ENCODE results near the gene KRT13. TPM values are rescaled to one million over a fixed set of nuclear protein-coding genes. Genes with fewer than 3 reads are reported as not detected.

The KRT13 gene
- total RNA-seq, 2 experiments from 2014 or later = not detected

GRCh38 chr17:41456204-41456603 lies 49.2 kb downstream of the KRT13 start:
- DNase-seq = no peak
- Mint-ChIP-seq H3K4me3 (no peak overlapping the region), H3K9me3 (no peaks in the 10 kb centered on the region), H3K27me3 (no peaks in the 10 kb centered on the region), H3K36me3 (no peaks in the 10 kb centered on the region), H3K4me1 (no peaks in the 10 kb centered on the region), H3K27ac (no peak overlapping the region)

GRCh38 chr17:41455236-41455635 lies 50.2 kb downstream of the KRT13 start:
- no peaks in the 10 kb centered on the region for H3K36me3 Mint-ChIP-seq
- DNase-seq = no peak
- H3K4me1 Mint-ChIP-seq = no peaks in the 10 kb centered on the region
- no peak overlapping the region for H3K4me3 Mint-ChIP-seq
- no peak overlapping the region for H3K27ac Mint-ChIP-seq
- H3K9me3 Mint-ChIP-seq = no peaks in the 10 kb centered on the region
- no peaks in the 10 kb centered on the region for H3K27me3 Mint-ChIP-seq

DNA sequence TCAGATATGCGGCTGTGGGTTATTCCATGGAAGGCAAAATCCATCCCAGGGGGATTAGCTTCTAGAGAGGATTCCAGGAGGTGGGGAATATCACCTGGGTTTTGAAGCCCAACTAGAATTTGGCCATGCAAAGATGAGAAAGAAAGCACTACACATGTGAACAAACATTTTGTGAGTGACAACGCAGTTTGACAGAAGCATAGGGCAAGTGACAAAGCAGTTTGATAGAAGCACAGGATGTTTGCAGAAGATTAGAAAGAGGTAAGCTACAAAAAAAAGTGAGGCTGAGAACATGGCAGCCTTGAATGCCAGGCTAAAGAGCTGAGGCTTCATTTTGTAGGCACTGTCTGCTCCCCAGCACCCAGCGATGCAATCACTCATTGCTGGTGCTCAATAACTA lies 52.3 kb downstream of the KRT13 start:
- no peak for DNase-seq
- no peaks in the 10 kb centered on the region for H3K9me3 Mint-ChIP-seq
- H3K36me3 Mint-ChIP-seq = no peaks in the 10 kb centered on the region
- no peak overlapping the region for H3K27ac Mint-ChIP-seq
- no peaks in the 10 kb centered on the region for H3K27me3 Mint-ChIP-seq
- H3K4me3 Mint-ChIP-seq = no peak overlapping the region
- no peaks in the 10 kb centered on the region for H3K4me1 Mint-ChIP-seq

- DNase-seq = no peak
- Mint-ChIP-seq H3K27me3 (no peaks in the 10 kb centered on the region), H3K36me3 (no peaks in the 10 kb centered on the region), H3K4me3 (no peak overlapping the region), H3K27ac (no peak overlapping the region), H3K9me3 (no peaks in the 10 kb centered on the region), H3K4me1 (no peaks in the 10 kb centered on the region)
Measured at GRCh38 chr17:41452281-41452680, 53.1 kb downstream of the KRT13 start.

DNA sequence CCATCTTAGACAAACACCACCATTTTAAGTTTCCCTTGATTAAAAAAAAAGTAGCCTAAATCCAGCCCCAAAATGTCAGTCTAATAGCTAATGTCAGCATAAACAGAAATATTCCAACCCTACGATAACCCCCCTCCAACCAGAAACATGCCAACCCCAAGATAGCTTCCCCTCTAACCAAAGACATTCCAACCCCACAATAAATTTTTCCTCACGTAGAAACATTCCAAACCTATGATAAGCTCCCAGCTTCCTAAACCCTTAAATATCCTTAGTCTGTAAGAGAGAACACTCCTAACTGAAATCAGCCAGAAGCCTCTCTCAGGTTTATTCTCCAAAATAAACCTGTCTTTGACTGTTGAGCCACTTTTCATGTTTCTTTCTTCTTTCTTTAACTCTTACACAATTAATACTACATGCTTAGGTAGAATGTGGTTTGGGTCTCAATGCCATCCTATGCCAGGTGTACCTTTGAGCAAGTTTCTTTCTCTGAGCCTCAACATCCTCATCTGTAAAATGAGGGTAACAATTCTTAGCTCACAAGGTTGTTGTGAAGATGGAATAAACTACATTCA lies 54.2 kb downstream of the KRT13 start:
- H3K9me3 Mint-ChIP-seq = no peaks in the 10 kb centered on the region
- no peak for DNase-seq
- H3K27ac Mint-ChIP-seq = no peak overlapping the region
- no peaks in the 10 kb centered on the region for H3K4me1 Mint-ChIP-seq
- no peaks in the 10 kb centered on the region for H3K27me3 Mint-ChIP-seq
- no peaks in the 10 kb centered on the region for H3K36me3 Mint-ChIP-seq
- no peak overlapping the region for H3K4me3 Mint-ChIP-seq

Other genes with a start within 250 kb of the KRT13 start
- gene KRTAP9-6, start 240.2 kb downstream of the KRT13 start, total RNA-seq = not detected
- gene KRTAP9-7, start 229.9 kb downstream of the KRT13 start, total RNA-seq = not detected
- not detected for gene KRTAP29-1, start 202.8 kb downstream of the KRT13 start, total RNA-seq
- not detected for gene KRTAP16-1, start 196.3 kb downstream of the KRT13 start, total RNA-seq
- not detected for gene KRTAP17-1, start 189.9 kb downstream of the KRT13 start, total RNA-seq
- not detected for gene KRT33A, start 154.8 kb downstream of the KRT13 start, total RNA-seq
- not detected for gene KRT33B, start 135.8 kb downstream of the KRT13 start, total RNA-seq
- gene KRT34, start 123.3 kb downstream of the KRT13 start, total RNA-seq = not detected
- not detected for gene KRT31, start 108.0 kb downstream of the KRT13 start, total RNA-seq
- gene KRT37, start 81.0 kb downstream of the KRT13 start, total RNA-seq = not detected
- not detected for gene KRT38, start 64.6 kb downstream of the KRT13 start, total RNA-seq
- gene KRT32, start 38.2 kb downstream of the KRT13 start, total RNA-seq = not detected
- gene KRT35, start 24.5 kb downstream of the KRT13 start, total RNA-seq = not detected
- not detected for gene KRT36, start 15.7 kb downstream of the KRT13 start, total RNA-seq
- gene KRT15, start 13.3 kb upstream of the KRT13 start, total RNA-seq = not detected
- not detected for gene KRT19, start 22.7 kb upstream of the KRT13 start, total RNA-seq
- not detected for gene KRT9, start 66.4 kb upstream of the KRT13 start, total RNA-seq
- gene KRT14, start 81.3 kb upstream of the KRT13 start, total RNA-seq = not detected
- not detected for gene KRT16, start 107.2 kb upstream of the KRT13 start, total RNA-seq
- not detected for gene KRT17, start 119.0 kb upstream of the KRT13 start, total RNA-seq
- gene EIF1, start 183.3 kb upstream of the KRT13 start, total RNA-seq = 1,000 to 10,000 TPM; 1,196 to 1,277 TPM
- gene GAST, start 206.7 kb upstream of the KRT13 start, total RNA-seq = not detected
- under 1 TPM in 1 of 2 experiments, not detected in 1; 0.08 TPM for gene HAP1, start 229.0 kb upstream of the KRT13 start, total RNA-seq